NB4 (cell line): ENCODE data around the gene FBXO9.

ENCODE experiments used
- DNase-seq: peaks from one replicate; pipeline ENCODE4 v3.0.0; 2010; ENCODE audit warnings: low read depth
- H3K4me3 ChIP-seq: one replicate; pipeline ENCODE4 v1.5.1; 2011; ENCODE audit warnings: mild to moderate bottlenecking, low read depth, low read length, moderate library complexity
- CTCF ChIP-seq: IDR thresholded peaks from one replicate; pipeline ENCODE4 v1.5.1; 2012; ENCODE audit warnings: low read depth, low read length
- MAX ChIP-seq: IDR thresholded peaks from 2 replicates; pipeline ENCODE4 v1.6.1; 2011; ENCODE audit warnings: low read depth, low read length
- MYC ChIP-seq: IDR thresholded peaks from 2 replicates; pipeline ENCODE4 v1.6.1; 2011; ENCODE audit warnings: low read depth, low read length
- POLR2A ChIP-seq: IDR thresholded peaks from 2 replicates; pipeline ENCODE4 v1.6.1; 2011; ENCODE audit warnings: mild to moderate bottlenecking; ENCODE audit not compliant: insufficient read length; ENCODE audit errors: extremely low read depth

Gene FBXO9

GRCh38 chr6:53027131-53027718 lies 38.0 kb upstream of the FBXO9 start:
- DNase-seq = no peak
- H3K4me3 ChIP-seq = no peak overlapping the region
- TF ChIP-seq POLR2A (no peak), MYC (no peak), MAX (no peak)

GRCh38 chr6:53028467-53028866 lies 36.7 kb upstream of the FBXO9 start:
- DNase-seq = no peak
- H3K4me3 ChIP-seq = no peak overlapping the region
- no peak for TF ChIP-seq MYC
- no peak for TF ChIP-seq CTCF
- no peak for TF ChIP-seq POLR2A
- TF ChIP-seq MAX = no peak

- no peak overlapping the region for H3K4me3 ChIP-seq
- DNase-seq = no peak
- TF ChIP-seq MYC (no peak), CTCF (no peak), POLR2A (no peak)
Measured at GRCh38 chr6:53029257-53029656, 35.9 kb upstream of the FBXO9 start.

GRCh38 chr6:53029761-53030160 lies 35.4 kb upstream of the FBXO9 start:
- no peak for DNase-seq
- TF ChIP-seq POLR2A = no peak
- TF ChIP-seq CTCF = no peak
- no peak for TF ChIP-seq MAX
- no peak for TF ChIP-seq MYC
- H3K4me3 ChIP-seq = no peak overlapping the region

GRCh38 chr6:53031281-53031680 lies 33.9 kb upstream of the FBXO9 start:
- no peak overlapping the region for H3K4me3 ChIP-seq
- no peak for DNase-seq
- TF ChIP-seq CTCF (no peak), MYC (no peak), POLR2A (no peak), MAX (no peak)

GRCh38 chr6:53032849-53033248 lies 32.4 kb upstream of the FBXO9 start:
- TF ChIP-seq CTCF (no peak), POLR2A (no peak), MAX (no peak), MYC (no peak)
- no peak overlapping the region for H3K4me3 ChIP-seq
- DNase-seq = no peak

GRCh38 chr6:53033764-53034163 lies 31.4 kb upstream of the FBXO9 start:
- DNase-seq = no peak

More at GRCh38 chr6:53033764-53034163, 31.4 kb upstream of the FBXO9 start:
- H3K4me3 ChIP-seq = no peak overlapping the region
- no peak for TF ChIP-seq MYC
- no peak for TF ChIP-seq MAX
- no peak for TF ChIP-seq CTCF
- no peak for TF ChIP-seq POLR2A
